HG03060 (cell line): ENCODE measurements around the gene CRYGS.
"Not testable (repeated sequence)": the region's sequence is repeated elsewhere in the genome, so short reads cannot be mapped to it uniquely, and the experiment has no call there.

Experiments used
- ATAC-seq: cut with Tn5 transposase; IDR thresholded peaks from one replicate; pipeline ENCODE4 v1.9.1; 2021; ENCODE audit warnings: low read depth, moderate number of reproducible peaks; ENCODE audit not compliant: unreplicated experiment

The CRYGS gene

DNA sequence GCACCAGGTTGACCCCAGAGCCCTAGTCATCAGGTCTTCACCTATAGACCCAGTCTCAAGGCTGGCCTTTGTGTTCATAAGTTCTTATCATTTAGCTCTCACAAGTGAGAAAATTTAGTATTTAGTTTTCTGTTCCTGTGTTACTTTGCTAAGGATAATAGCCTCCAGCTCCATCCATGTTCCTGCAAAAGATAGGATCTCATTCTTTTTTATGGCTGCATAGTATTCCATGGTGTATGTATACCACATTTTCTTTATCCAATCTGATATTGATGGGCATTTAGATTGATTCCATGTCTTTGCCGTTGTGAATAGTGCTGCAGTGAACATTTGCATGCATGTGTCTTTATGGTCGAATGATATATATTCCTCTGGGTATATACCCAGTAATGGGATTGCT lies 46.2 kb downstream of the CRYGS start:
- ATAC-seq: not testable (repeated sequence)

DNA sequence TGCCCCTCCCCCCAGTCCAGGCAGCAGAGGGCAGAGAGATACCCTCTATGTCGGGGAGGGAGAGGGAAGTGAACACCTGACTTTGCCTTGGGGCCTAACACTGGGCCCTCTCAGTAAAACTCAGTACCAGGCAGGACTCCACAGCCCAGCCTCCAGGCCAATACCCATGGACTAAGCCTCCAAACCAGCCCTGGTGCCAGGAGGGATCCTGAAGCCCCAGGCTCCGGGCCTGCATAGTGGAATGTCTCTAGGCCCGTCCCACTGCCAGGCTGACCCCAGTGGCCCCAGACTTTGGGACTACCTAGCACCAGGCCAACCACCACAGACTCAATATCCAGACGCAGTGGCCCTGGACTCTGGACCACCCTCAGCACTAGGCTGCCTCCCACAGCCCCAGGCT lies 46.6 kb downstream of the CRYGS start:
- ATAC-seq: no peak

DNA sequence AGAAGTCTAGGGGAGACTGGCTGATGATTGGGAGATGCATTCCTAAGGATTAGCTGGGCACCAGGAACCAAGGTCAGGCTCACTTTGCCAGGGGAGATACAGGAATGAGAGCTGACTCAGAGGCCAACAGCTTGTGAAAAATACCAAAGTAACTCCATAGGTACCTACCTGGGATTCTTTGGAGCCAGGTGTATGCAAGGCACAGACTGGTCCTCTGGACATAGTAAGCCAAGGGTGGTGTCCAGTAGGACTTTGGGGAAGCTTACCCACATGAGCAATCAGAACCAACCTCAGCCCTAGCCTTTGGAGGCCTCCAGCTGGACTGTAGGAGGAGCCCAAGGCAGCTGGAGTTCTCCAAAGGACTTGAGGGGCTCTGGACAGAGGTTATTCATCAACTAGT lies 47.5 kb downstream of the CRYGS start:
- no peak for ATAC-seq

DNA sequence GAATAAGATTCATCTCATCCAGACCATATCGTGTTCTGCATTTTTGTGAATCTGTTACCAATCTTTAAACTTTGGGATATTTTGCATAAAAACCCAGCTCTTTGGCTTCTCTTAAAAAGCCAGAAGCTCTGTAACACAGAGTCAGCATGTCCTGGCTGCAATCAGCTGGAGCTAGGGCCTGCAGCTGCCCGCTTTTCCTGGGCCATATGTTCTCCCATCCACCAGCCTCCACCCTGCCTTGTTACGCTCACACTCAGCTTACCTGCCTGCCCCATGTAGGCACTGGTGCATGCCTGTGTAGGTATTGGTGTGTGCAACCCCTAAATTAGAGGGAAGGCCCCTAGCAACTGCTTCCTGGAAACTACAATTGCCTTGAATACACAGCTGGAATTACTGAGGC lies 48.2 kb downstream of the CRYGS start:
- ATAC-seq: no peak

DNA sequence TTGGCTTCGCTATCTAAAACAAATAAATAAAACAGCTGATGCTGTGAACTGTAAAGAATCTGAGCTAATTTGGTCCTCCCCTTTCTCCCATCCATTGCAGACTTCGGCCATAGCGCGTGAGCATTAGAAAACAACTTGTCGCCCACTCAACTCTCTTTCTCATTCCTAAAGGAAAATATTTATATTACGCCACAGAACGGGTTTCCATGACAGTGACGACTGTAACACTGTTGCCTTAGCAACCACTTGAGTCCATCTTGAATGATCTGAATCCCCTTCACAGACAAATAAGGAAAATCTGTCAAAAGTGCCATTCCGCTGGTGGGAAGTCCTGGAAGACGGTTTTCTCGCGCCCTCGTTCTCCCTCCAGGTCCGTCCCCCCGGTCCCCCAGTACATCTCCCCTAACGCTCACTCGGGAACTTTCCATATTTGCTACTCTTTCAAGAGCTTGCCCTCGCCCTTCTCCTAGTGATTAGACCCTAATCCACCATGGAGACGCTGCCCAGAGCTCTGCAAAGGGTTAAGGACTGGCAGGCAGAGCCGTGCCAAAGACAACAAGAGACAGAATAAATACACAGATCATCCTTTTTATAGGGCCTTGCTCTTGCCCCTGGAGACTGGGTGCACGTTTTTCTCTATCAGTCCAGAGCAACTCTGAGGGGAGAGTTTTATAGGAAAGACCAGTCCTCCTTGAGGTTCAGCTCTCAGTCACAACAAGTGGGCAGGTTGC lies 50.5 kb downstream of the CRYGS start:
- no peak for ATAC-seq

DNA sequence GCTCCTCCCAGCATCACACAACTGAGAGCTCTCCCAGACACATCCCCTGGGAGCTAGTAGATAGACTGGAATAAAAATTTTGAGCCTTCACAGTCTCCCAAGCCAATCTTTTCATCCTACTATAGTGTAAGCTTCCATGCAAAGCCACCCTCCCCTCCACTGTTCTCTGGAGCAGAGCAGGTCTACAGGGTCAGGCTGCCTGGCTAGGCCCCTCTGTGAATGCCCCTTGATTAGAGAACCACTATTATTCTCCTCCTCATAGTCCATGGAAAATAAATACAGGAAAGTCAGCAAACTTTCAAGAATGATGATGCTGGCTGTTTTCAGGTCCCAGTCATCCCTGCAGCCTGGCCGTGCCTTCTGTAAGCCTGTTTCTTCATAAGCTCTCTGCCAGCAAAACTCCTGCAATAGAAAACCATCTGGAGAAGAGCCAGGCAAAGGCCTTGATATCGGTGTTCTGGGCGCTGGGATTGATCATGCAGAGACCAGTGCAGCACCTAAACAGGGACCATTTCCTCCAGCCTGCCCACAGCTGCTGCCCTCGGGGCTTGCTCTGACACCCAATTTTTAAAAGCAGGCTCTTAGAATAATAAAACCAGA lies 51.7 kb downstream of the CRYGS start:
- no peak for ATAC-seq

DNA sequence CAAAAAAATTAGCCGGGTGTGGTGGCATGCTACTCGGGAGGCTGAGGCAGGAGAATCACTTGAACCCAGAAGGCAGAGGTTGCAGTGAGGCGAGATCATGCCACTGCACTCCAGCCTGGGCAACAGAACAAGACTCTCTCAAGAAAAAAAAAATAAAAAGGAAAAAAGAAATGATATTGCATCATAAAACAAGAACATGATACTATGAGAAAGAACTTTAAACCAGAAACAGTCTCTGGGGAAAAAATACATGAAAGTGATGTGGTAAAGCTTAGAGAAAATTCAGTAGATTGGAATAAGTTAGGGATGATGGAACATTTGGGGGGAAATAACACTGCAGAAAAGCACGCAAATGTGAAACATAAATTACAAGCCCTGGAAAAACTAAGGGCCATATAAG lies 54.7 kb downstream of the CRYGS start:
- ATAC-seq: no peak
